H1 (cell line): ENCODE measurements around the gene FGF3. TPM values are rescaled to one million over a fixed set of nuclear protein-coding genes. Genes with fewer than 3 reads are reported as not detected.

ENCODE experiments used
- ASH2L ChIP-seq: fragments of 200-600, 300-600 bp; sonication (generic); IDR thresholded peaks from one replicate; pipeline ENCODE4 v1.7.1; 2017; ENCODE audit warnings: low read length
- BCL11A ChIP-seq, 2 experiments: IDR thresholded peaks; one replicate each; pipeline ENCODE4 v1.6.1; 2011; ENCODE audit warnings: low read depth in 2 of 2, low read length in 2 of 2, mild to moderate bottlenecking in 2 of 2
- BRCA1 ChIP-seq: IDR thresholded peaks from 2 replicates; pipeline ENCODE4 v1.6.1; 2012; ENCODE audit warnings: low read depth, low read length, improper control_type of control experiment
- CBX5 ChIP-seq: fragments of 300-800, 300-1000 bp; sonication (generic); IDR thresholded peaks from 2 replicates; pipeline ENCODE4 v1.7.1; 2016; ENCODE audit warnings: antibody characterized with exemption, low read length, low read depth
- CHD1 ChIP-seq: IDR thresholded peaks from 2 replicates; pipeline ENCODE4 v1.6.1; 2012; ENCODE audit warnings: low read depth, low read length, improper control_type of control experiment
- CHD2 ChIP-seq: IDR thresholded peaks from 2 replicates; pipeline ENCODE4 v1.6.1; 2012; ENCODE audit warnings: low read length, improper control_type of control experiment
- CREB1 ChIP-seq: IDR thresholded peaks from 2 replicates; pipeline ENCODE4 v1.6.1; 2012; ENCODE audit warnings: inconsistent platforms
- EZH2 ChIP-seq: fragments of 200-600 bp; sonication (generic); IDR thresholded peaks from 2 replicates; pipeline ENCODE4 v1.7.1; 2012; ENCODE audit warnings: low read depth, mild to moderate bottlenecking, moderate library complexity, low read length, inconsistent platforms; ENCODE audit not compliant: severe bottlenecking
- JUN ChIP-seq: IDR thresholded peaks from 2 replicates; pipeline ENCODE4 v1.6.1; 2011; ENCODE audit warnings: low read depth, mild to moderate bottlenecking, improper control_type of control experiment, low read length
- KDM4A ChIP-seq: IDR thresholded peaks from one replicate; pipeline ENCODE4 v1.7.1; 2012; ENCODE audit warnings: low read depth, mild to moderate bottlenecking, moderate library complexity, low read length, inconsistent platforms; ENCODE audit not compliant: severe bottlenecking
- KDM5A ChIP-seq: fragments of 200-600 bp; IDR thresholded peaks from 2 replicates; pipeline ENCODE4 v1.7.1; 2012; ENCODE audit warnings: mild to moderate bottlenecking, low read length, inconsistent platforms, mixed read lengths
- MAFK ChIP-seq: IDR thresholded peaks from 2 replicates; pipeline ENCODE4 v1.6.1; 2012; ENCODE audit warnings: low read depth, mild to moderate bottlenecking, improper control_type of control experiment, low read length
- NANOG ChIP-seq: IDR thresholded peaks from 2 replicates; pipeline ENCODE4 v1.6.1; 2011; ENCODE audit warnings: low read length, low read depth, mild to moderate bottlenecking, inconsistent platforms; ENCODE audit not compliant: insufficient read depth, poor library complexity, severe bottlenecking
- POLR2A ChIP-seq, 2 experiments: IDR thresholded peaks; 1 replicate in 1 of 2; 2 replicates in 1 of 2; pipeline ENCODE4 v1.6.1; 2011; ENCODE audit warnings: low read depth in 2 of 2, low read length in 2 of 2, mild to moderate bottlenecking in 2 of 2; ENCODE audit errors: control extremely low read depth in 1 of 2
- RAD21 ChIP-seq, 2 experiments: IDR thresholded peaks in 1 of 2; conservative IDR thresholded peaks in 1 of 2; 2 replicates each; pipeline ENCODE4 v1.6.1; 2011; ENCODE audit warnings: low read depth in 2 of 2, low read length in 2 of 2, improper control_type of control experiment in 1 of 2, inconsistent platforms in 1 of 2, mild to moderate bottlenecking in 1 of 2, moderate library complexity in 1 of 2
- RFX5 ChIP-seq: IDR thresholded peaks from 2 replicates; pipeline ENCODE4 v1.6.1; 2011; ENCODE audit warnings: low read depth, low read length, improper control_type of control experiment, borderline replicate concordance
- SIN3A ChIP-seq, 2 experiments: IDR thresholded peaks in 1 of 2; conservative IDR thresholded peaks in 1 of 2; 2 replicates each; pipeline ENCODE4 v1.6.1; 2011 to 2012; ENCODE audit warnings: low read length in 2 of 2, improper control_type of control experiment in 1 of 2, low read depth in 1 of 2, mild to moderate bottlenecking in 1 of 2
- SIRT6 ChIP-seq: IDR thresholded peaks from one replicate; pipeline ENCODE4 v1.7.1; 2012; ENCODE audit warnings: low read length, inconsistent platforms
- SP1 ChIP-seq: IDR thresholded peaks from 2 replicates; pipeline ENCODE4 v1.6.1; 2011; ENCODE audit warnings: low read depth, low read length
- SRF ChIP-seq: IDR thresholded peaks from 2 replicates; pipeline ENCODE4 v1.6.1; 2011; ENCODE audit warnings: mild to moderate bottlenecking, low read depth, low read length, moderate library complexity
- SUZ12 ChIP-seq: fragments of 200-600 bp; sonication (generic); IDR thresholded peaks from 2 replicates; pipeline ENCODE4 v1.6.1; 2012; ENCODE audit warnings: mild to moderate bottlenecking, inconsistent platforms, low read length, moderate library complexity, mixed read lengths
- TCF12 ChIP-seq: IDR thresholded peaks from 2 replicates; pipeline ENCODE4 v1.6.1; 2011; ENCODE audit warnings: low read depth, mild to moderate bottlenecking, low read length
- USF2 ChIP-seq: IDR thresholded peaks from 2 replicates; pipeline ENCODE4 v1.6.1; 2011; ENCODE audit warnings: low read length, improper control_type of control experiment
- YY1 ChIP-seq: IDR thresholded peaks from 2 replicates; pipeline ENCODE4 v1.6.1; 2011; ENCODE audit warnings: low read depth, mild to moderate bottlenecking, low read length
- polyA plus RNA-seq, 7 experiments: library from polyadenylated mRNA; depleted of rRNA in 3 of 7; stranded (reverse) in 5 of 7; unstranded in 2 of 7; fragments of >200 nt in 5 of 7; fragments of 200-250 nt in 2 of 7; gene quantifications; 1 replicate in 5 of 7; 2 replicates in 1 of 7; 4 replicates in 1 of 7; pipeline versions ENCODE4 v1.2.1 to v1.2.3, GENCODE V29; 2011 to 2013; ENCODE audit warnings: missing spikeins in 2 of 7, mixed read lengths in 2 of 7
- total RNA-seq: library from RNA; stranded (reverse); fragmentation: NEBNext Ultra II Directional; extraction: Animal tissue kit (Norgen Biotek cat#: 25700); gene quantifications from 2 replicates; pipeline ENCODE4 v1.2.1, GENCODE V29; 2021

FGF3 gene
- total and polyA plus RNA-seq, 2 of the 8 experiments (the other 6 are each of a cell fraction or from before 2014, with no cell fraction given) = not detected

GRCh38 chr11:69774354-69775162 is 44.7 kb downstream of the FGF3 start (continued):
- TF ChIP-seq MAFK (no peak), CREB1 (no peak), RFX5 (no peak), CBX5 (no peak), SIN3A (conservative IDR thresholded peaks at IDR 0.05 in 1 of 2, IDR thresholded peaks at IDR 0.05 in 1 of 2; ENCODE audit: low read depth in 1 of 2, low read length in 2 of 2) (no peak), BCL11A (IDR thresholded peaks at IDR 0.05; ENCODE audit: low read depth in 2 of 2, low read length in 2 of 2) (no peak), EZH2 (peak; percentile 88), ASH2L (peak; percentile 20), RAD21 (IDR thresholded peaks at IDR 0.05 in 1 of 2, conservative IDR thresholded peaks at IDR 0.05 in 1 of 2; ENCODE audit: low read depth in 2 of 2, low read length in 2 of 2) (peak in 1 of 2 experiments; percentile 7; a peak in 1 of 4 replicates), SP1 (no peak), KDM4A (peak; percentile 54), KDM5A (no peak), POLR2A (IDR thresholded peaks at IDR 0.05; ENCODE audit: control extremely low read depth in 1 of 2, low read depth in 2 of 2, low read length in 2 of 2) (no peak), USF2 (no peak), TCF12 (no peak), CHD1 (no peak), SUZ12 (peak; percentile 87), CHD2 (no peak), YY1 (no peak), SRF (no peak), JUN (no peak), NANOG (no peak), BRCA1 (no peak), SIRT6 (no peak)
